ENCODE data around the gene SPZ1. TPM values are rescaled to one million over a fixed set of nuclear protein-coding genes. Genes with fewer than 3 reads are reported as not detected.
"Not testable (repeated sequence)": the region's sequence is repeated elsewhere in the genome, so short reads cannot be mapped to it uniquely, and the experiment has no call there.

SPZ1 gene
- total RNA-seq, 1 donor from 2014 or later: not detected

DNA sequence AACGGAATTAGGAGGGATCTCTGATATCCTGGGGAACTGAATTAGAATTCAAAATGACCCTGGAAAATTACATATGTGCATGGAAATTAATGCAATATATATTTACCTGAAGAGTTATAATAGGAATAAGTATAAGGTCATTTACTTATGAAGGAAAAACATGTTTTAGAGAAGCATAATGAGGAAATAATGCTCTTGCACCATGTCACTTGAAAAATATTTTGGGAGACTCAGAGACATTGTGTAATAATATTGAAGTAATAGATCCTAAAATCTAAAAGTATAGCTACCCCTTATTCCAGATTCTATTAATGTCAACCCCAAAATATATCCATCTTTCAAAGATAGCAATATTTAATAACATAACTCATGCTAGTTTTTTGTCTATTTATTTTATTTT, 28.4 kb downstream of the SPZ1 start:
- TF ChIP-seq, protein P1, sequence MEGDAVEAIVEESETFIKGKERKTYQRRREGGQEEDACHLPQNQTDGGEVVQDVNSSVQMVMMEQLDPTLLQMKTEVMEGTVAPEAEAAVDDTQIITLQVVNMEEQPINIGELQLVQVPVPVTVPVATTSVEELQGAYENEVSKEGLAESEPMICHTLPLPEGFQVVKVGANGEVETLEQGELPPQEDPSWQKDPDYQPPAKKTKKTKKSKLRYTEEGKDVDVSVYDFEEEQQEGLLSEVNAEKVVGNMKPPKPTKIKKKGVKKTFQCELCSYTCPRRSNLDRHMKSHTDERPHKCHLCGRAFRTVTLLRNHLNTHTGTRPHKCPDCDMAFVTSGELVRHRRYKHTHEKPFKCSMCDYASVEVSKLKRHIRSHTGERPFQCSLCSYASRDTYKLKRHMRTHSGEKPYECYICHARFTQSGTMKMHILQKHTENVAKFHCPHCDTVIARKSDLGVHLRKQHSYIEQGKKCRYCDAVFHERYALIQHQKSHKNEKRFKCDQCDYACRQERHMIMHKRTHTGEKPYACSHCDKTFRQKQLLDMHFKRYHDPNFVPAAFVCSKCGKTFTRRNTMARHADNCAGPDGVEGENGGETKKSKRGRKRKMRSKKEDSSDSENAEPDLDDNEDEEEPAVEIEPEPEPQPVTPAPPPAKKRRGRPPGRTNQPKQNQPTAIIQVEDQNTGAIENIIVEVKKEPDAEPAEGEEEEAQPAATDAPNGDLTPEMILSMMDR (conservative IDR thresholded peaks at IDR 0.05): no peak
- Mint-ChIP-seq H3K4me1 (no peaks in the 10 kb centered on the region), H3K27me3 (ENCODE audit: low read depth) (no peaks in the 10 kb centered on the region), H3K36me3 (ENCODE audit: low read depth) (no peaks in the 10 kb centered on the region), H3K4me3 (no peak overlapping the region), H3K9me3 (no peaks in the 10 kb centered on the region), H3K27ac (ENCODE audit: unreplicated experiment) (no peak overlapping the region)
- no peak for DNase-seq (ENCODE audit: low read depth, low spot score)

DNA sequence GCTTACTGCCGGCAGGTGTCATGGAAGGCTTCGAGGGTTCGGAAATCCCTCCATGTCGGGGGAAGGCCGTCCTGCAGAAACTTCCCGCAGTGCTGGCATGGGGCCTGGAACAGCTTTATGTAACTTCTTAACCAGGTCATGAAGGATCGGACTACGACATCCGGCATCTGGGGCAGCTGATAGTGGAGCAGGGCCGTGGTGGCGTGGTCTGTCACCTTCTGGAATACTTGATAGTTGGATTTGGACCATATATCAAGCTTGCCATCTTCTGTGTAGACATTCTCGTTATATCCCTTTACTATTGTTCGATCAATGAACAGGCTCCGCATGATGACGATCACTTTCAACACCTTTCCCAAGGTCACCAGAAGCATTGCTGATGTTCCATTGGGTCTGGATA, 31.2 kb downstream of the SPZ1 start:
- not testable (repeated sequence) for DNase-seq (ENCODE audit: low read depth, low spot score); H3K27me3 Mint-ChIP-seq (ENCODE audit: low read depth); H3K4me1 Mint-ChIP-seq; H3K36me3 Mint-ChIP-seq (ENCODE audit: low read depth); H3K9me3 Mint-ChIP-seq; H3K27ac Mint-ChIP-seq (ENCODE audit: unreplicated experiment); H3K4me3 Mint-ChIP-seq

DNA sequence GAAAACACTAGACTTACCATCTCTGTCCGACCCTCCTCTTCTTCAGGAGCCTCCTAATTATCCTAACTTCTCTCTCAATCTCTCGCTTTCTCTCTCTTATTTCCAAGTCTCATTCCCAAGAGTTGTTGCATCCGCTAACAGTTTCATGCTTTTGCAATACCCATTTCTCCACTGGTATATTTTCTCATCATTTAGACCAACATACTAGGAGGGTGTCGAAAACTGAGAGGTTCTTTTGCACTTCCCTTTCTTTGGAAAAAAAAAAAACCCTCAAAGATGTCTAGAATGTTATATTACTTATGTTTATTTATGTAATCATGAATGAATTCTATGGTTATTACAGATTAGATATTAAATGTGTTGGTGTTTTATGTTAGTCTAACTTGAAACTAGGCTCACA, 35.9 kb downstream of the SPZ1 start:
- H3K27me3 Mint-ChIP-seq (ENCODE audit: low read depth): no peaks in the 10 kb centered on the region
- TF ChIP-seq, protein P1 (conservative IDR thresholded peaks at IDR 0.05): no peak

DNA sequence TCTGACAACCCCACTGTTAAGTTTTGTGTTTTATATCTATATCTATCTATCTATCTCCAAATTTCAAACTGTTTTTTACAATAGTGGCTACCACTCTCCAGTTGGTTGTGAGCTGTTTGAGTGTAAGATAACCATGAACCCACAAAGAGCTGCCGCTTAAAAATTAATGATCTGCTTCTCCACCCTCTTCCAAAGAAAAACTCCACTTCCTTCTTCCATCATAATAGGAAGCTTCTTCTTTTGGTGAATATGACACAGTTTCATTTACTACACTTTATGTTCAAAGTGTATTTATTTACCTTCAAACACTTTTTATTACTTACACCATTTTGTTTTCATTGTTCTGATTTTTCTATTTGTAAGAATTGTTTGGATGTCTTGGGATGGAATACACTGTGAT, 37.9 kb downstream of the SPZ1 start:
- Mint-ChIP-seq H3K4me1 (no peaks in the 10 kb centered on the region), H3K27ac (ENCODE audit: unreplicated experiment) (no peak overlapping the region), H3K4me3 (no peak overlapping the region), H3K36me3 (ENCODE audit: low read depth) (no peaks in the 10 kb centered on the region), H3K27me3 (ENCODE audit: low read depth) (no peaks in the 10 kb centered on the region), H3K9me3 (no peaks in the 10 kb centered on the region)
- DNase-seq (ENCODE audit: low read depth, low spot score): no peak
- TF ChIP-seq, protein P1 (conservative IDR thresholded peaks at IDR 0.05): no peak

More for the DNA sequence above, 35.9 kb downstream of the SPZ1 start:
- H3K4me3 Mint-ChIP-seq: no peak overlapping the region
- no peak for DNase-seq (ENCODE audit: low read depth, low spot score)
- H3K36me3 Mint-ChIP-seq (ENCODE audit: low read depth): no peaks in the 10 kb centered on the region
- H3K27ac Mint-ChIP-seq (ENCODE audit: unreplicated experiment): no peak overlapping the region
- no peaks in the 10 kb centered on the region for H3K9me3 Mint-ChIP-seq
- no peaks in the 10 kb centered on the region for H3K4me1 Mint-ChIP-seq

DNA sequence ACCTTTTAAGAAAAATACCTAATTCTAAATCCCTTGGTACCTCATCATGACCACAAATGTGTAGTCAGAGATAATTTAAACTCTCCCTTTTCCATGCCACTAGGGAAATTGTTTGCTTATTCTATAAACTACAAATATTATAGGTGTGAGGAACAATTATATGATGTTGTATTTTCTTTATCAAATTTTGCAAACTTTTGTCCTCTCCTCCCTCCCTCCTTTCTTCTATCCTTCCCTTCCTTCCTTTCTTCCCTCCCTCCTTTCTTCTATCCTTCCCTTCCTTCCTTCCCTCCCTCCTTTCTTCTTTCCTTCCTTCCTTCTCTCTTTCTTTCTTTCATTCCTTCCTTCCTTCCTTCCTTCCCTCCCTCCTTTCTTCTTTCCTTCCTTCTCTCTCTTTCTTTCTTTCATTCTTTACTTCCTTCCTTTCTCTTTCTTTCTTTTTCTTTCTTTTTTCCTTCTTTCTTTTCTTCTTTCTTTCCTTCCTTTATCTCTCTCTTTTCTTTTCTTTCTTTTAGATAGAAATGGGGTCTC, 41.2 kb downstream of the SPZ1 start:
- H3K9me3 Mint-ChIP-seq: peaks cover 2% of the 10 kb centered on the region
- TF ChIP-seq, protein P1 (conservative IDR thresholded peaks at IDR 0.05): no peak
- H3K27ac Mint-ChIP-seq (ENCODE audit: unreplicated experiment): no peak overlapping the region
- H3K27me3 Mint-ChIP-seq (ENCODE audit: low read depth): no peaks in the 10 kb centered on the region
- no peak overlapping the region for H3K4me3 Mint-ChIP-seq
- H3K36me3 Mint-ChIP-seq (ENCODE audit: low read depth): no peaks in the 10 kb centered on the region
- DNase-seq (ENCODE audit: low read depth, low spot score): no peak
- H3K4me1 Mint-ChIP-seq: no peaks in the 10 kb centered on the region

DNA sequence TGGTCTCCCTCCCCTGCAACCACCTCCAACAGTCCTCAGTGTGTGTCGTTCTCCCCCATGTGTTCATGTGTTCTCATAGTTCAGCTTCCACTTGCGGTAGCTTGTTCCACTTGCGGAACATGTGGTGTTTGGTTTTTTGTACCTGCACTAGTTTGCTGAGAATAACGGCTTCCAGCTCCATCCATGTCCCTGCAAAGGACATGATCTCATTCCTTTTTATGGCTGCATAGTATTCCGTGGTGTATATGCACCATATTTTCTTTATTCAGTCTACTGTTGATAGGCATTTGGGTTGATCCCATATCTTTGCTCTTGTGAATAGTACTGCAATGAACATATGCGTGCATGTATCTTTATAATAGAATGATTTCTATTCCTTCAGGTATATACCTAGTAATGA, 45.1 kb downstream of the SPZ1 start:
- peaks cover 14% of the 10 kb centered on the region for H3K4me1 Mint-ChIP-seq
- H3K36me3 Mint-ChIP-seq (ENCODE audit: low read depth): no peaks in the 10 kb centered on the region
- H3K4me3 Mint-ChIP-seq: no peak overlapping the region
- no peak for DNase-seq (ENCODE audit: low read depth, low spot score)
- no peak overlapping the region for H3K27ac Mint-ChIP-seq (ENCODE audit: unreplicated experiment)
- TF ChIP-seq, protein P1 (conservative IDR thresholded peaks at IDR 0.05): no peak
- peaks cover 2% of the 10 kb centered on the region for H3K9me3 Mint-ChIP-seq
- H3K27me3 Mint-ChIP-seq (ENCODE audit: low read depth): no peaks in the 10 kb centered on the region

Data from neural crest cell (in vitro differentiated cells).